IMR-90 (cell line): ENCODE measurements around the gene CMIP. TPM values are rescaled to one million over a fixed set of nuclear protein-coding genes. Genes with fewer than 3 reads are reported as not detected.

Source experiments
- ATAC-seq: fragments of 200-7000 bp; cut with Tn5 transposase; 2 replicates; pipeline ENCODE4 v1.9.1; 2020; ENCODE audit warnings: low read depth, mild to moderate bottlenecking, moderate library complexity
- BruUV-seq: library from RNA; stranded (reverse); fragments of 400-500 nt; replicated peaks from 2 replicates; lab custom pipeline; 2021; lab: Mats Ljungman, UMichigan
- CTCF ChIA-PET: fragments of 300-600 bp; formaldehyde crosslinking; extraction: SDS; loops from one replicate; lab custom pipeline; 2021; ENCODE audit warnings: antibody characterized with exemption; lab: Yijun Ruan, JAX
- POLR2A ChIA-PET: fragments of 300-600 bp; sonication (Branson Sonifier 250); formaldehyde crosslinking; loops from one replicate; lab custom pipeline; 2022; ENCODE audit warnings: antibody characterized with exemption; ENCODE audit not compliant: unreplicated experiment; lab: Charles Lee
- DNase-seq: peaks from one replicate; pipeline ENCODE4 v3.0.0; 2013
- H2AFZ ChIP-seq: replicated peaks from 2 replicates; pipeline ENCODE3; 2013; ENCODE audit warnings: low read length, mild to moderate bottlenecking; ENCODE audit not compliant: poor library complexity
- H2AK5ac ChIP-seq: 2 replicates; pipeline ENCODE4 v1.6.1; 2013; ENCODE audit warnings: low read depth, low read length, inconsistent platforms
- H2AK9ac ChIP-seq: replicated peaks from 2 replicates; pipeline ENCODE3; 2013; ENCODE audit warnings: mild to moderate bottlenecking, low read depth, low read length, moderate library complexity; ENCODE audit not compliant: poor library complexity
- H2BK120ac ChIP-seq: 2 replicates; pipeline ENCODE4 v1.6.1; 2013; ENCODE audit warnings: low read depth, low read length, inconsistent platforms
- H2BK15ac ChIP-seq: 3 replicates; pipeline ENCODE4 v1.6.1; 2013; ENCODE audit warnings: low read depth, low read length, inconsistent platforms
- H2BK20ac ChIP-seq: 2 replicates; pipeline ENCODE4 v1.6.1; 2013; ENCODE audit warnings: low read depth, mild to moderate bottlenecking, inconsistent platforms, low read length, moderate library complexity
- H2BK5ac ChIP-seq: 2 replicates; pipeline ENCODE4 v1.6.1; 2013; ENCODE audit warnings: mild to moderate bottlenecking, low read depth, low read length, inconsistent platforms; ENCODE audit not compliant: poor library complexity, severe bottlenecking
- H3K14ac ChIP-seq: replicated peaks from 2 replicates; pipeline ENCODE4 v1.6.1; 2013; ENCODE audit warnings: low read depth, low read length, inconsistent platforms
- H3K18ac ChIP-seq: 2 replicates; pipeline ENCODE4 v1.6.1; 2013; ENCODE audit warnings: low read depth, low read length, control low read depth
- H3K23ac ChIP-seq: 2 replicates; pipeline ENCODE4 v1.6.1; 2013; ENCODE audit warnings: low read depth, low read length, inconsistent platforms
- H3K27ac ChIP-seq: 2 replicates; pipeline ENCODE4 v1.5.1; 2013; ENCODE audit warnings: mild to moderate bottlenecking, control low read depth, low read length; ENCODE audit not compliant: insufficient read depth
- H3K27me3 ChIP-seq: 2 replicates; pipeline ENCODE4 v1.6.1; 2013; ENCODE audit warnings: low read length; ENCODE audit not compliant: control insufficient read depth, insufficient read depth
- H3K36me3 ChIP-seq: 2 replicates; pipeline ENCODE4 v1.6.1; 2013; ENCODE audit warnings: low read length, mixed read lengths; ENCODE audit not compliant: control insufficient read depth, insufficient read depth
- H3K4ac ChIP-seq: 2 replicates; pipeline ENCODE4 v1.6.1; 2013; ENCODE audit warnings: low read depth, low read length, inconsistent platforms
- H3K4me1 ChIP-seq: 2 replicates; pipeline ENCODE4 v1.6.1; 2013; ENCODE audit warnings: low read length, mixed read lengths; ENCODE audit not compliant: control insufficient read depth, insufficient read depth
- H3K4me2 ChIP-seq: 2 replicates; pipeline ENCODE4 v1.6.1; 2013; ENCODE audit warnings: low read depth, mild to moderate bottlenecking, control low read depth, low read length, moderate library complexity
- H3K4me3 ChIP-seq: 2 replicates; pipeline ENCODE4 v1.5.1; 2013; ENCODE audit warnings: low read depth, mild to moderate bottlenecking, control low read depth, low read length, moderate library complexity; ENCODE audit not compliant: insufficient read depth
- H3K56ac ChIP-seq: 2 replicates; pipeline ENCODE4 v1.6.1; 2013; ENCODE audit warnings: low read length, inconsistent platforms; ENCODE audit not compliant: insufficient read depth; ENCODE audit errors: extremely low read depth
- H3K79me1 ChIP-seq, 2 experiments: 2 replicates each; pipeline ENCODE4 v1.6.1; 2013; ENCODE audit warnings: low read length in 2 of 2, inconsistent platforms in 1 of 2, low read depth in 1 of 2
- H3K9ac ChIP-seq: 2 replicates; pipeline ENCODE4 v1.6.1; 2013; ENCODE audit warnings: low read depth, low read length, control low read depth
- H3K9me1 ChIP-seq: 2 replicates; pipeline ENCODE4 v1.6.1; 2013; ENCODE audit warnings: low read length, inconsistent platforms; ENCODE audit not compliant: insufficient read depth
- H3K9me3 ChIP-seq: 2 replicates; pipeline ENCODE4 v1.6.1; 2013; ENCODE audit warnings: low read length; ENCODE audit not compliant: control insufficient read depth, insufficient read depth
- H4K20me1 ChIP-seq: 2 replicates; pipeline ENCODE4 v1.6.1; 2013; ENCODE audit warnings: low read length, inconsistent platforms; ENCODE audit not compliant: insufficient read depth
- H4K5ac ChIP-seq: 2 replicates; pipeline ENCODE4 v1.6.1; 2013; ENCODE audit warnings: mild to moderate bottlenecking, low read depth, low read length, control low read depth
- H4K8ac ChIP-seq, 2 experiments: 2 replicates each; pipeline ENCODE4 v1.6.1; 2013; ENCODE audit warnings: low read depth in 2 of 2, low read length in 2 of 2, control low read depth in 1 of 2, inconsistent platforms in 1 of 2
- H4K91ac ChIP-seq: 2 replicates; pipeline ENCODE4 v1.6.1; 2013; ENCODE audit warnings: low read depth, low read length, inconsistent platforms; ENCODE audit not compliant: insufficient read depth
- BHLHE40 ChIP-seq: fragments of 150-350 bp; IDR thresholded peaks from 2 replicates; pipeline ENCODE4 v1.6.1; 2016; ENCODE audit warnings: mild to moderate bottlenecking, low read depth, low read length
- CEBPB ChIP-seq: IDR thresholded peaks from 2 replicates; pipeline ENCODE4 v1.6.1; 2012; ENCODE audit warnings: low read depth, low read length, improper control_type of control experiment
- CHD1 ChIP-seq: IDR thresholded peaks from 2 replicates; pipeline ENCODE4 v1.6.1; 2012; ENCODE audit warnings: low read depth, low read length, improper control_type of control experiment
- CTCF ChIP-seq: conservative IDR thresholded peaks from 2 replicates; pipeline ENCODE4 v1.5.1; 2012; ENCODE audit warnings: mild to moderate bottlenecking, low read depth, low read length, improper control_type of control experiment
- FOS ChIP-seq: fragments of 150-350 bp; IDR thresholded peaks from 2 replicates; pipeline ENCODE4 v1.6.1; 2016; ENCODE audit warnings: low read depth, low read length
- MAZ ChIP-seq: IDR thresholded peaks from 2 replicates; pipeline ENCODE4 v1.6.1; 2012; ENCODE audit warnings: low read depth, mild to moderate bottlenecking, low read length, improper control_type of control experiment, moderate library complexity, borderline replicate concordance
- MXI1 ChIP-seq: IDR thresholded peaks from 2 replicates; pipeline ENCODE4 v1.6.1; 2012; ENCODE audit warnings: low read depth, mild to moderate bottlenecking, low read length, moderate library complexity, borderline replicate concordance
- POLR2A ChIP-seq: IDR thresholded peaks from 2 replicates; pipeline ENCODE4 v1.6.1; 2012; ENCODE audit warnings: mild to moderate bottlenecking, low read depth, low read length
- RAD21 ChIP-seq: IDR thresholded peaks from 2 replicates; pipeline ENCODE4 v1.6.1; 2012; ENCODE audit warnings: low read length, improper control_type of control experiment
- RCOR1 ChIP-seq: IDR thresholded peaks from 2 replicates; pipeline ENCODE4 v1.6.1; 2012; ENCODE audit warnings: mild to moderate bottlenecking, low read length, improper control_type of control experiment; ENCODE audit not compliant: insufficient replicate concordance
- SMC3 ChIP-seq: fragments of 150-350 bp; IDR thresholded peaks from 2 replicates; pipeline ENCODE4 v1.6.1; 2016; ENCODE audit warnings: low read depth, mild to moderate bottlenecking, antibody characterized with exemption, low read length, moderate library complexity
- USF2 ChIP-seq: fragments of 150-350 bp; IDR thresholded peaks from 2 replicates; pipeline ENCODE4 v1.6.1; 2017; ENCODE audit warnings: mild to moderate bottlenecking, antibody characterized with exemption, low read length, low read depth
- WGBS, 2 experiments: methylation state at CpG; one replicate each; pipeline versions ENCODE4 v1.1.5 to v1.1.7; 2013; ENCODE audit warnings: missing lambda C conversion rate in 2 of 2; ENCODE audit not compliant: insufficient read length in 1 of 2; ENCODE audit errors: extremely low coverage in 2 of 2; 5-methylcytosine and 5-hydroxymethylcytosine counted together
- dilution Hi-C: fragments of 300-500 bp; cut with HindIII; formaldehyde crosslinking; loops from one replicate; pipeline ENCODE4 v1.14.3; 2018; ENCODE audit warnings: low sequenced_read_pairs; ENCODE audit not compliant: unreplicated experiment
- in situ Hi-C: fragments of 300-500 bp; cut with MboI; formaldehyde crosslinking; loops from 3 replicates; pipeline ENCODE4 v1.14.3; 2019; ENCODE audit warnings: low sequenced_read_pairs, inconsistent platforms, mixed read lengths
- intact Hi-C: fragments of 100-400 bp; cut with micrococcal nuclease; formaldehyde crosslinking; loops from 2 replicates; pipeline ENCODE4 v1.10.0; 2022
- polyA plus RNA-seq, 3 experiments: library from polyadenylated mRNA; depleted of rRNA; stranded (reverse); fragments of >200 nt; gene quantifications; 2 replicates each; pipeline ENCODE4 v1.2.3, GENCODE V29; 2012; ENCODE audit warnings: low replicate concordance in 1 of 3
- total RNA-seq: library from RNA; depleted of rRNA; stranded (reverse); fragments of >200 nt; gene quantifications from 2 replicates; pipeline ENCODE4 v1.2.3, GENCODE V29; 2012

Gene CMIP
- total and polyA plus RNA-seq, 2 of the 4 experiments (the other 2 are of a cell fraction): 3.2 to 11.6 TPM

GRCh38 chr16:81676883-81677737 lies 232.5 kb downstream of the CMIP start (continued):
- no peak for TF ChIP-seq MAZ
- TF ChIP-seq BHLHE40: no peak
- no peak for TF ChIP-seq RAD21
- no peak for TF ChIP-seq POLR2A

- intact Hi-C loops: no loop called here
- dilution Hi-C loops: no loop called here
- no peaks in the 10 kb centered on the region for H3K9me3 ChIP-seq
- H3K4me1 ChIP-seq: no peaks in the 10 kb centered on the region
- H2BK5ac ChIP-seq: no peak overlapping the region
- no peak overlapping the region for H3K18ac ChIP-seq
- in situ Hi-C loops: no loop called here
- H2BK20ac ChIP-seq: no peak overlapping the region
- H2AFZ ChIP-seq: no peak overlapping the region
- H3K27me3 ChIP-seq: no peaks in the 10 kb centered on the region
- peaks cover 30% of the 10 kb centered on the region for H3K36me3 ChIP-seq
- H3K4me2 ChIP-seq: no peak overlapping the region
- peaks cover 0 to 5% of the 10 kb centered on the region in 2 experiments; a peak in 1 of 4 replicates for H3K79me1 ChIP-seq
- H3K4me3 ChIP-seq: no peak overlapping the region
- H3K4ac ChIP-seq: no peak overlapping the region
- H4K5ac ChIP-seq: no peak overlapping the region
- peaks cover 38% of the 10 kb centered on the region for H4K20me1 ChIP-seq
- ChIA-PET CTCF (no interaction called here), POLR2A (no interaction called here)
- DNase-seq: no peak
- BruUV-seq: no TSS peak
- ATAC-seq: no peak
- H2AK9ac ChIP-seq: peak overlapping the region; percentile 42
- H3K9me1 ChIP-seq: no peaks in the 10 kb centered on the region; the same call in 1 of the 2 replicates
- H2BK15ac ChIP-seq: no peak overlapping the region
- no peak overlapping the region for H2BK120ac ChIP-seq
- no peak overlapping the region for H3K27ac ChIP-seq
- no peak overlapping the region for H4K8ac ChIP-seq
- no peak overlapping the region for H3K23ac ChIP-seq
- WGBS, 2 experiments: 94% methylated on average over 17 of the region's 35 CpGs; no CpG with 5 or more reads in 1 of the 2 experiments
- no peak overlapping the region for H3K56ac ChIP-seq
- no peak overlapping the region for H2AK5ac ChIP-seq
- no peak overlapping the region for H3K9ac ChIP-seq
- H3K14ac ChIP-seq: no peak overlapping the region
- no peak overlapping the region for H4K91ac ChIP-seq
- TF ChIP-seq CEBPB (no peak), BHLHE40 (no peak), SMC3 (no peak), CTCF (no peak), RCOR1 (no peak), CHD1 (no peak), USF2 (no peak), MXI1 (no peak), POLR2A (no peak), FOS (no peak), MAZ (no peak)
Measured at GRCh38 chr16:81678326-81679095, 233.9 kb downstream of the CMIP start.
